Esophagus squamous epithelium (tissue), 5 donors: ENCODE data around the gene DIP2A. TPM values are rescaled to one million over a fixed set of nuclear protein-coding genes. Genes with fewer than 3 reads are reported as not detected.

Experiments used
- DNase-seq: peaks from one replicate; lab custom pipeline; 2025; lab: John Stamatoyannopoulos, UW
- H3K27ac ChIP-seq, 4 donors: fragments of 200-600 bp; sonication (generic); one replicate each; pipeline ENCODE4 v1.5.1; 2016 to 2019; ENCODE audit warnings: mild to moderate bottlenecking in 1 of 4
- H3K27me3 ChIP-seq, 4 donors: fragments of 200-600 bp; sonication (generic); 1 replicate in 3 of 4; 2 replicates in 1 of 4; pipeline versions ENCODE4 v1.5.1 to v1.6.0; 2017 to 2021; ENCODE audit warnings: antibody characterized with exemption in 1 of 4
- H3K36me3 ChIP-seq, 3 donors: fragments of 200-600 bp; sonication (generic); one replicate each; pipeline ENCODE4 v1.5.1; 2016 to 2019
- H3K4me1 ChIP-seq, 3 donors: fragments of 200-600 bp; sonication (generic); one replicate each; pipeline ENCODE4 v1.5.1; 2017 to 2019
- H3K4me3 ChIP-seq, 4 donors: fragments of 200-600 bp; sonication (generic); 1 replicate in 3 of 4; 2 replicates in 1 of 4; pipeline ENCODE4 v1.5.1; 2016 to 2019; ENCODE audit warnings: mild to moderate bottlenecking in 2 of 4, moderate library complexity in 1 of 4
- H3K9me3 ChIP-seq, 3 donors: fragments of 200-600 bp; sonication (generic); one replicate each; pipeline ENCODE4 v1.5.1; 2016 to 2019
- POLR2A ChIP-seq, 4 donors: fragments of 450-650 bp; IDR thresholded peaks; one replicate each; pipeline ENCODE4 v1.6.1; 2017; ENCODE audit warnings: antibody characterized with exemption in 4 of 4, mild to moderate bottlenecking in 4 of 4, moderate library complexity in 3 of 4
- WGBS, 2 donors: methylation state at CpG; one replicate each; pipeline ENCODE4 v1.1.5; 2018; 5-methylcytosine and 5-hydroxymethylcytosine counted together
- intact Hi-C: fragments of 100-400 bp; cut with DNase I; formaldehyde crosslinking; loops from one replicate; pipeline ENCODE4 v1.15.0; 2022
- total RNA-seq, 4 donors: library from RNA; depleted of rRNA; stranded (reverse); fragments of >200 nt; gene quantifications; one replicate each; pipeline ENCODE4 v1.1.0, GENCODE V29; 2016
- TF ChIP-seq, protein P1 (sequence below), 6 experiments: fragments of 450-650 bp in 4 of 6; fragments of 200-600 bp in 2 of 6; sonication (generic) in 2 of 6; IDR thresholded peaks; one replicate each; pipeline ENCODE4 v1.5.1; 2016 to 2019; ENCODE audit warnings: antibody characterized with exemption in 6 of 6, mild to moderate bottlenecking in 4 of 6, moderate library complexity in 4 of 6
- donor health status: DM: yes; HTN: yes; CAD: no.

DIP2A gene
- total RNA-seq, 4 donors from 2014 or later, result 16.7 to 40.3 (median 33.0) TPM

DNA sequence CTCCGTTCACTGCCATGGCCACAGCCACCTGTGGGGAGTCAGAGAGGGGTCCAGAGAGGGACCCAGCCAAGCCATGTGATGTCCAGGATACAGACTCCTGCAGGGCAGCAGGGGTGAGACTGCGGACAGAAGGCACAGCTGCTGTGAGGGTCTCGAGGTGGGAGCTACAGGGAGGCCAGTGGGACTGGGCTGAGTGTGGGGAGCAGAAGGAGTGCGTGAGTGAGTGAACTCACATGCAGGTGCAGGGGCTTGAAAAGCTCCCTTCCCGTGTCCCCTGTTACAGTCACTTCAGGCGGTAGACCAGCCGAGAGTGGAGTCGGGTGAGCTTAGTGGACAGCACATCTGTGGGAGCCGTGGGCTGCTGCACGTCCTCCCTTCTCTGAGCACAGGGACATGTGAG lies 103.8 kb downstream of the DIP2A start:
- no peak for TF ChIP-seq POLR2A (IDR thresholded peaks at IDR 0.05)
- TF ChIP-seq, protein P1, sequence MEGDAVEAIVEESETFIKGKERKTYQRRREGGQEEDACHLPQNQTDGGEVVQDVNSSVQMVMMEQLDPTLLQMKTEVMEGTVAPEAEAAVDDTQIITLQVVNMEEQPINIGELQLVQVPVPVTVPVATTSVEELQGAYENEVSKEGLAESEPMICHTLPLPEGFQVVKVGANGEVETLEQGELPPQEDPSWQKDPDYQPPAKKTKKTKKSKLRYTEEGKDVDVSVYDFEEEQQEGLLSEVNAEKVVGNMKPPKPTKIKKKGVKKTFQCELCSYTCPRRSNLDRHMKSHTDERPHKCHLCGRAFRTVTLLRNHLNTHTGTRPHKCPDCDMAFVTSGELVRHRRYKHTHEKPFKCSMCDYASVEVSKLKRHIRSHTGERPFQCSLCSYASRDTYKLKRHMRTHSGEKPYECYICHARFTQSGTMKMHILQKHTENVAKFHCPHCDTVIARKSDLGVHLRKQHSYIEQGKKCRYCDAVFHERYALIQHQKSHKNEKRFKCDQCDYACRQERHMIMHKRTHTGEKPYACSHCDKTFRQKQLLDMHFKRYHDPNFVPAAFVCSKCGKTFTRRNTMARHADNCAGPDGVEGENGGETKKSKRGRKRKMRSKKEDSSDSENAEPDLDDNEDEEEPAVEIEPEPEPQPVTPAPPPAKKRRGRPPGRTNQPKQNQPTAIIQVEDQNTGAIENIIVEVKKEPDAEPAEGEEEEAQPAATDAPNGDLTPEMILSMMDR (IDR thresholded peaks at IDR 0.05), result no peak
- Histone ChIP-seq H3K36me3 (peaks cover 19 to 100% (median 49%) of the 10 kb centered on the region in 3 donors), H3K9me3 (no peaks in the 10 kb centered on the region), H3K4me1 (no peaks in the 10 kb centered on the region), H3K27me3 (no peaks in the 10 kb centered on the region), H3K4me3 (no peak overlapping the region), H3K27ac (no peak overlapping the region)
- intact Hi-C loops, result no loop called here
- 83 to 84% methylated on average over 3 to 10 of the region's 10 CpGs for WGBS, 2 donors
- DNase-seq, result no peak

DNA sequence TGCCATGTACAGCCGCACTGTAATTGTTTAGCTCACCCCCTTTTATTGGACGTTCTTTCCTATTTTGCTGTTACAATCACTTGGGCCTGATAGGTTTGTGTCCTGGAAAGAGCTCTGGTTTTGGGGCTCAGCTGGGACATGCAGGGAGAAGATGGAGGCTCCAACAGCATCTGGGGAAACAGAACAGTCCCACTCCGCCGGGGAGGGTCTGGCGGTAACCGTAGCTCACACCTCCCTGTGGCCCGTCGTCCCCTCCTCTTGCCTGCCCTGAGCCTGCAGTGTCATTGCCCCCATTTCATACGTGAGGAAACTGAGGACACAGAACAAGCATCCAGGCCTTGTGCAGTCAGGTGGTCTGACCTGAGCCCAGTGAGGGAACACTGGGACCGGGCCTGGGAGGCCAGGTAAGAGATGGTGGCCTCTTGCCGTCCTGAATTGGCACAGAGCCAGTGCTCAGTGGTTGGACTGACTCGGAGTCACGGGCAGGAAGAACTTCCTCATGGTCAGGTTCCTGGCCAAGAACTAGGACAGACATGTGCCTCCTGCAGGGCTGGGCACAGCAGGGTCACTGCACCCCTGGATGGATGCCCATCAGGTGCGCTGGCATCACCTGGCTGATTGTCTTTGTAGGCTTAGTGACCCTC lies 104.4 kb downstream of the DIP2A start:
- no peaks in the 10 kb centered on the region for H3K27me3 ChIP-seq
- no peaks in the 10 kb centered on the region for H3K4me1 ChIP-seq
- peaks cover 15 to 100% (median 49%) of the 10 kb centered on the region in 3 donors for H3K36me3 ChIP-seq
- no peak overlapping the region for H3K27ac ChIP-seq
- 88 to 93% methylated on average over 6 to 10 of the region's 14 CpGs for WGBS, 2 donors
- no peaks in the 10 kb centered on the region for H3K9me3 ChIP-seq
- no peak overlapping the region for H3K4me3 ChIP-seq
- TF ChIP-seq, protein P1 (IDR thresholded peaks at IDR 0.05), result no peak
- no peak for TF ChIP-seq POLR2A (IDR thresholded peaks at IDR 0.05)
- no peak for DNase-seq
- intact Hi-C loops, result no loop called here

DNA sequence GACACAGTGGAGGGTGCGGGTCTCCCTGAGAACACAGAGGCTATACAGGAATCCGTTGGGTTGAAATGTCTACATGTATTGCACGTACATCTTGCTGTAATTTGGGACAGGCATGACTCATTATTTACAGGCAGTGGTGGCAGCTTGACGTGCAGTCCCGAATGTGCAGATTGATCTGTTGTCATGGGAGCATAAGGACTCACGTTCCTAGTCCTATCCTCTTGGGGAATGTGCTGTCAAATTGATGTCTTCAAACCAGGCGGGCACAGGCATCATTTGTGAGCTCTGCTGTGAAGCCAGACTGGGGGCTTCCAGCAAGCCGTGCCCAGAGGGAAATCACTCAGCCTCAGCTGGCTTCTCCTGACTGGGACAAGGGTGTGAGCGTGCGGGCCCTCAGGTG lies 105.7 kb downstream of the DIP2A start:
- Histone ChIP-seq H3K4me1 (no peaks in the 10 kb centered on the region), H3K9me3 (no peaks in the 10 kb centered on the region), H3K4me3 (no peak overlapping the region), H3K36me3 (peaks cover 14 to 99% (median 50%) of the 10 kb centered on the region in 3 donors), H3K27ac (no peak overlapping the region), H3K27me3 (no peaks in the 10 kb centered on the region)
- 75 to 93% methylated on average over 2 of the region's 10 CpGs for WGBS, 2 donors
- no peak for TF ChIP-seq POLR2A (IDR thresholded peaks at IDR 0.05)
- TF ChIP-seq, protein P1 (IDR thresholded peaks at IDR 0.05), result no peak
- DNase-seq, result no peak
- intact Hi-C loops, result no loop called here

DNA sequence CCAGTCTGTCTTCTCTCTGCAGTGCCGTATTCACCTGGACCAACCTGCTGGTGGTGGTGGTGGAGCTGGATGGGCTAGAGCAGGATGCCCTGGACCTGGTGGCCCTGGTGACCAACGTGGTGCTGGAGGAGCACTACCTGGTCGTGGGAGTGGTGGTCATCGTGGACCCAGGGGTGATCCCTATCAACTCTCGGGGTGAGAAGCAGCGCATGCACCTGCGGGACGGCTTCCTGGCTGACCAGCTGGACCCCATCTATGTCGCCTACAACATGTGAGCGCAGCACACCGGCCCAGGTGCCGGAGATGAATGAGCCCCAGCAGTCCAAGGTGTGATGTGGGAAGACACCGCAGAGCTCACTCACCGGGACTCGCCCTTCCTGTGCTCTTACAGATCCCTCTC lies 108.7 kb downstream of the DIP2A start:
- no peak for TF ChIP-seq POLR2A (IDR thresholded peaks at IDR 0.05)
- TF ChIP-seq, protein P1 (IDR thresholded peaks at IDR 0.05), result no peak
- Histone ChIP-seq H3K9me3 (no peaks in the 10 kb centered on the region), H3K27ac (no peak overlapping the region), H3K4me3 (no peak overlapping the region), H3K36me3 (peaks cover 14 to 96% (median 39%) of the 10 kb centered on the region in 3 donors), H3K4me1 (no peaks in the 10 kb centered on the region), H3K27me3 (no peaks in the 10 kb centered on the region)
- WGBS, 2 donors, result 96 to 97% methylated on average over 4 to 12 of the region's 15 CpGs
- DNase-seq, result no peak
- intact Hi-C loops, result no loop called here

DNA sequence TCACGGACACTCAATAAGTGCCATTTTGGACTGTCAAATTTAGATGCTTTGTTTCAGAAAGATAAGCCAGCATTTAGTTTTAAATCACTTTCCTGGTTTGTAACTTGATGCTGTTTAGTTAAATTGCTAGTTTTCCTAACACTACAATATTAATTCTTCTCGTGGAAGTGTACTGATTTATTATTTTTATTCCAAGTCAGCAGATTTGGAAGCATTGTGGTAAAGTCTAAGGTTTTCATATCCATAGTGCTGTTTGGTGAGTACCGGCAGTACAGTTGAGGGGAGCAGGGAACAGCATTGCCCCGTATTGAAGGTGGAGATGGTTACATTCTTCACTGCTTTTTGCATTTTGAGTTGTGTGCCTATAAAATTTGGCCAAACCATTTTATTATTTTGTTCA lies 109.9 kb downstream of the DIP2A start:
- TF ChIP-seq, protein P1 (IDR thresholded peaks at IDR 0.05), result no peak
- TF ChIP-seq POLR2A (IDR thresholded peaks at IDR 0.05), result no peak
- peaks cover 14 to 93% (median 31%) of the 10 kb centered on the region in 3 donors for H3K36me3 ChIP-seq
- H3K27me3 ChIP-seq, result no peaks in the 10 kb centered on the region
- no peak overlapping the region for H3K4me3 ChIP-seq
- no peak for DNase-seq
- intact Hi-C loops, result no loop called here
- WGBS, 2 donors, result 92 to 98% methylated on average over 4 of the region's 4 CpGs
- peaks cover 0 to 10% (median 0%) of the 10 kb centered on the region in 3 donors for H3K9me3 ChIP-seq
- H3K27ac ChIP-seq, result no peak overlapping the region
- H3K4me1 ChIP-seq, result no peaks in the 10 kb centered on the region
